ENCODE results near the gene TRAPPC5. TPM values are rescaled to one million over a fixed set of nuclear protein-coding genes. Genes with fewer than 3 reads are reported as not detected.

Gene TRAPPC5
- total RNA-seq, 1 donor from 2014 or later = 26.7 TPM

- no peak for DNase-seq
Observed at GRCh38 chr19:7701049-7701653, 20.5 kb downstream of the TRAPPC5 start.

- no peak for DNase-seq
Observed at GRCh38 chr19:7701654-7702457, 21.2 kb downstream of the TRAPPC5 start, which contains the start of gene FCER2. FCER2 (minus strand) TSS chr19:7702131; CDS start chr19:7699760, 2,371 bp downstream.

GRCh38 chr19:7703332-7703731, 22.7 kb downstream of the TRAPPC5 start:
- DNase-seq = no peak

- DNase-seq = no peak
Observed at GRCh38 chr19:7704280-7705060, 23.8 kb downstream of the TRAPPC5 start.

GRCh38 chr19:7705387-7706187, 25.0 kb downstream of the TRAPPC5 start:
- DNase-seq = no peak

GRCh38 chr19:7706188-7706954, 25.7 kb downstream of the TRAPPC5 start:
- no peak for DNase-seq

- no peak for DNase-seq
Observed at GRCh38 chr19:7706955-7707456, 26.4 kb downstream of the TRAPPC5 start.

GRCh38 chr19:7709932-7710460, 29.4 kb downstream of the TRAPPC5 start:
- DNase-seq = no peak

- no peak for DNase-seq
Observed at GRCh38 chr19:7710616-7711015, 30.0 kb downstream of the TRAPPC5 start.

GRCh38 chr19:7715671-7716070, 35.0 kb downstream of the TRAPPC5 start:
- DNase-seq = no peak

- DNase-seq = no peak
Observed at GRCh38 chr19:7716762-7717161, 36.1 kb downstream of the TRAPPC5 start.

GRCh38 chr19:7718668-7719067, 38.0 kb downstream of the TRAPPC5 start:
- DNase-seq = no peak

GRCh38 chr19:7720351-7720750, 39.7 kb downstream of the TRAPPC5 start:
- DNase-seq = no peak

GRCh38 chr19:7722231-7722651, 41.6 kb downstream of the TRAPPC5 start:
- DNase-seq = no peak

GRCh38 chr19:7725791-7726190, 45.2 kb downstream of the TRAPPC5 start:
- no peak for DNase-seq

- DNase-seq = no peak
Observed at GRCh38 chr19:7729211-7729610, 48.6 kb downstream of the TRAPPC5 start.

GRCh38 chr19:7729831-7730285, 49.2 kb downstream of the TRAPPC5 start:
- DNase-seq = no peak

GRCh38 chr19:7730286-7731217, 49.9 kb downstream of the TRAPPC5 start:
- no peak for DNase-seq

- DNase-seq = no peak
Observed at GRCh38 chr19:7731218-7731595, 50.6 kb downstream of the TRAPPC5 start.

- no peak for DNase-seq
Observed at GRCh38 chr19:7731615-7732014, 51.0 kb downstream of the TRAPPC5 start.
